WTC11 (cell line): ENCODE results near the gene RAB32. TPM values are rescaled to one million over a fixed set of nuclear protein-coding genes. Genes with fewer than 3 reads are reported as not detected.

Experiments
- ATAC-seq: fragments of 200-7000 bp; cut with Tn5 transposase; 2 replicates; pipeline ENCODE4 v1.10.0; 2021; ENCODE audit warnings: mild to moderate bottlenecking, moderate library complexity
- CTCF ChIA-PET: fragments of 300-600 bp; sonication (Branson Sonifier 250); formaldehyde crosslinking; loops from one replicate; lab custom pipeline; 2021; ENCODE audit warnings: antibody characterized with exemption; lab: Charles Lee
- POLR2A ChIA-PET: fragments of 350-600 bp; sonication (Branson Sonifier 250); formaldehyde crosslinking; loops from one replicate; lab custom pipeline; 2021; ENCODE audit warnings: antibody characterized with exemption; lab: Charles Lee
- DNase-seq: peaks from one replicate; pipeline ENCODE4 v3.0.0; 2021; ENCODE audit warnings: low spot score
- H3K27ac Mint-ChIP-seq: 2 replicates; pipeline ENCODE4 v1.8.0; 2021; ENCODE audit warnings: mixed read lengths
- H3K27me3 Mint-ChIP-seq: 2 replicates; pipeline ENCODE4 v1.8.0; 2021; ENCODE audit warnings: low read depth, mild to moderate bottlenecking, moderate library complexity, mixed read lengths
- H3K36me3 Mint-ChIP-seq: 2 replicates; pipeline ENCODE4 v1.8.0; 2021; ENCODE audit warnings: mixed read lengths
- H3K4me1 Mint-ChIP-seq: 2 replicates; pipeline ENCODE4 v1.8.0; 2022; ENCODE audit warnings: mixed read lengths
- H3K4me3 Mint-ChIP-seq: 2 replicates; pipeline ENCODE4 v1.8.0; 2021; ENCODE audit warnings: mild to moderate bottlenecking, moderate library complexity, mixed read lengths
- H3K9me3 Mint-ChIP-seq: 2 replicates; pipeline ENCODE4 v1.8.0; 2021; ENCODE audit warnings: mixed read lengths
- JAZF1 ChIP-seq: fragments of 250-450 bp; sonication (Bioruptor Pico); IDR thresholded peaks from 2 replicates; pipeline ENCODE4 v1.9.0; 2021; ENCODE audit warnings: moderate library complexity, mild to moderate bottlenecking, inconsistent platforms
- MYBL2 ChIP-seq: sonication (generic); formaldehyde crosslinking; IDR thresholded peaks from 2 replicates; pipeline ENCODE4 v1.8.1; 2023; ENCODE audit warnings: mild to moderate bottlenecking, moderate library complexity, missing genetic modification reagents
- NFYB ChIP-seq: sonication (generic); formaldehyde crosslinking; conservative IDR thresholded peaks from 2 replicates; pipeline ENCODE4 v1.8.0; 2022; ENCODE audit warnings: low read depth, missing genetic modification reagents
- NR3C1 ChIP-seq: sonication (generic); formaldehyde crosslinking; conservative IDR thresholded peaks from 2 replicates; pipeline ENCODE4 v1.8.1; 2023; ENCODE audit warnings: low read depth, mild to moderate bottlenecking, missing genetic modification reagents
- RELA ChIP-seq: sonication (generic); formaldehyde crosslinking; IDR thresholded peaks from 2 replicates; pipeline ENCODE4 v1.8.1; 2022; ENCODE audit warnings: missing genetic modification reagents, mild to moderate bottlenecking, borderline replicate concordance
- ZNF121 ChIP-seq: sonication (generic); formaldehyde crosslinking; IDR thresholded peaks from 2 replicates; pipeline ENCODE4 v1.8.0; 2023; ENCODE audit warnings: missing genetic modification reagents
- ZNF396 ChIP-seq: fragments of 250-450 bp; sonication (Bioruptor Pico); IDR thresholded peaks from 2 replicates; pipeline ENCODE4 v1.8.0; 2021; ENCODE audit warnings: mild to moderate bottlenecking, moderate library complexity, borderline replicate concordance
- total RNA-seq: library from RNA; stranded (reverse); gene quantifications from 3 replicates; pipeline ENCODE4 v1.2.3, GENCODE V29; 2021
- TF ChIP-seq, protein P1 (sequence below): fragments of 250-450 bp; sonication (Bioruptor Pico); conservative IDR thresholded peaks from 2 replicates; pipeline ENCODE4 v1.9.0; 2021; ENCODE audit warnings: mild to moderate bottlenecking
- TF ChIP-seq, protein P2 (sequence below): fragments of 250-450 bp; sonication (Bioruptor Pico); IDR thresholded peaks from 2 replicates; pipeline ENCODE4 v2.1.2; 2022; ENCODE audit warnings: mild to moderate bottlenecking, moderate library complexity
- TF ChIP-seq, protein P3 (sequence below): sonication (generic); formaldehyde crosslinking; IDR thresholded peaks from 2 replicates; pipeline ENCODE4 v1.8.1; 2022; ENCODE audit warnings: missing genetic modification reagents, borderline replicate concordance
- TF ChIP-seq, protein P4 (sequence below): sonication (generic); formaldehyde crosslinking; IDR thresholded peaks from 2 replicates; pipeline ENCODE4 v1.8.0; 2022; ENCODE audit warnings: mild to moderate bottlenecking, missing genetic modification reagents
- TF ChIP-seq, protein P5 (sequence below): sonication (generic); formaldehyde crosslinking; IDR thresholded peaks from 2 replicates; pipeline ENCODE4 v1.8.1; 2023; ENCODE audit warnings: mild to moderate bottlenecking, missing genetic modification reagents, moderate library complexity

The RAB32 gene
- total RNA-seq, 1 experiment from 2014 or later, result 3.9 TPM

DNA sequence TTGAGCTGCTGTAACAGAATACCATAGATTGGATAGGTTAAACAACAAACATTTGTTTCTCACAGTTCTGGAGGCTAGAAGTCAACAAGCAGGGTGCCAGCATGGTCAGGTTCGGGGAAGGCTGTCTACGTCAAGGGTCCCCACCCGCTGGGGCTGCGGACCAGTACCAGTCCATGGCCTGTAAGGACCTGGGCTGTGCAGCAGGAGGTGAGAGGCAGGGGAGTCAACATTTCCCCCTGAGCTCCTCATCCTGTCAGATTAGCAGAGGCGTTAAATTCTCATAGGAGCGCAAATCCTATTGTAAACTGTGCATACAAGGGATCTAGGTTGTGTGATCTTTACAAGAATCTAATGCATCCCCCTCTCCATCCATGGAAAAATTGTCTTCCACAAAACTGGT lies 58.9 kb downstream of the RAB32 start:
- DNase-seq, result no peak
- H3K4me3 Mint-ChIP-seq, result no peak overlapping the region
- POLR2A ChIA-PET, result no interaction called here
- no peaks in the 10 kb centered on the region for H3K36me3 Mint-ChIP-seq
- H3K27me3 Mint-ChIP-seq, result peaks cover 8% of the 10 kb centered on the region
- no peak overlapping the region for H3K27ac Mint-ChIP-seq
- CTCF ChIA-PET, result no interaction called here
- peaks cover 9% of the 10 kb centered on the region for H3K4me1 Mint-ChIP-seq
- no peak for ATAC-seq
- no peak for TF ChIP-seq NR3C1 (CRISPR knock-in tag)
- TF ChIP-seq, protein P1, sequence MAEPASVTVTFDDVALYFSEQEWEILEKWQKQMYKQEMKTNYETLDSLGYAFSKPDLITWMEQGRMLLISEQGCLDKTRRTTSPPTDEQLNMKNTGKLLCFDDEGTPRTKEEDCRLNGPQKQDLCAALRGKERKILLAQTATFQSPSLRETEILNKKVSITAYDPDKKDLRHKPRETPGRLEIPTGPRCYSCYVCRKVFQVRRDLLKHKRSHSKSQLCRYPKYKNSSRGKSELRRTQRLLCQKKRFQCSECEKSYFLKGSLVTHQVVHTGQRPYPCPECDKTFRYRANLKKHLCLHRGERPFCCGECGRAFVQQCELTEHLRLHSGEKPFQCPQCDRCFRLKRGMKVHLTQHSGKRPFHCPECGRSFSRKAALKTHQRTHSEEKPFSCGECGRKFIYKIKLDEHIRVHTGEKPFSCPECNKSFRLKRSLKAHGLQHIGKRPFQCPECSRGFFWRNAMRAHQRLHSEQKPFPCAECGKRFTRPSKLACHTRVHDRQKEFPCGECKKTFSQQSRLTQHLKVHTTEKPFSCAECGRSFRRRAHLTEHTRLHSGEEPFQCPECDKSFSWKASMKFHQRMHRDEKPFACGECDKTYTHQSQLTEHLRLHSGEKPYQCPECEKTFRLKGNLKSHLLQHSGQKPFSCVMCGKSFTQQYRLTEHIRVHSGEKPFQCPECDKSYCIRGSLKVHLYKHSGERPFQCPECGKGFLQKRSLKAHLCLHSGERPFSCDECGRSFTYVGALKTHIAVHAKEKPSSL (CRISPR knock-in tag), result no peak
- TF ChIP-seq JAZF1 (CRISPR knock-in tag), result no peak
- TF ChIP-seq NFYB (CRISPR knock-in tag), result no peak
- TF ChIP-seq, protein P2, sequence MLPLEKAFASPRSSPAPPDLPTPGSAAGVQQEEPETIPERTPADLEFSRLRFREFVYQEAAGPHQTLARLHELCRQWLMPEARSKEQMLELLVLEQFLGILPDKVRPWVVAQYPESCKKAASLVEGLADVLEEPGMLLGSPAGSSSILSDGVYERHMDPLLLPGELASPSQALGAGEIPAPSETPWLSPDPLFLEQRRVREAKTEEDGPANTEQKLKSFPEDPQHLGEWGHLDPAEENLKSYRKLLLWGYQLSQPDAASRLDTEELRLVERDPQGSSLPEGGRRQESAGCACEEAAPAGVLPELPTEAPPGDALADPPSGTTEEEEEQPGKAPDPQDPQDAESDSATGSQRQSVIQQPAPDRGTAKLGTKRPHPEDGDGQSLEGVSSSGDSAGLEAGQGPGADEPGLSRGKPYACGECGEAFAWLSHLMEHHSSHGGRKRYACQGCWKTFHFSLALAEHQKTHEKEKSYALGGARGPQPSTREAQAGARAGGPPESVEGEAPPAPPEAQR (CRISPR knock-in tag), result no peak
- TF ChIP-seq ZNF121 (CRISPR knock-in tag), result no peak
- TF ChIP-seq, protein P3, sequence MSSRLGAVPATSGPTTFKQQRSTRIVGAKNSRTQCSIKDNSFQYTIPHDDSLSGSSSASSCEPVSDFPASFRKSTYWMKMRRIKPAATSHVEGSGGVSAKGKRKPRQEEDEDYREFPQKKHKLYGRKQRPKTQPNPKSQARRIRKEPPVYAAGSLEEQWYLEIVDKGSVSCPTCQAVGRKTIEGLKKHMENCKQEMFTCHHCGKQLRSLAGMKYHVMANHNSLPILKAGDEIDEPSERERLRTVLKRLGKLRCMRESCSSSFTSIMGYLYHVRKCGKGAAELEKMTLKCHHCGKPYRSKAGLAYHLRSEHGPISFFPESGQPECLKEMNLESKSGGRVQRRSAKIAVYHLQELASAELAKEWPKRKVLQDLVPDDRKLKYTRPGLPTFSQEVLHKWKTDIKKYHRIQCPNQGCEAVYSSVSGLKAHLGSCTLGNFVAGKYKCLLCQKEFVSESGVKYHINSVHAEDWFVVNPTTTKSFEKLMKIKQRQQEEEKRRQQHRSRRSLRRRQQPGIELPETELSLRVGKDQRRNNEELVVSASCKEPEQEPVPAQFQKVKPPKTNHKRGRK (CRISPR knock-in tag), result no peak
- TF ChIP-seq MYBL2 (CRISPR knock-in tag), result no peak
- TF ChIP-seq ZNF396 (CRISPR knock-in tag), result no peak
- no peak for TF ChIP-seq RELA (CRISPR knock-in tag)
- TF ChIP-seq, protein P4, sequence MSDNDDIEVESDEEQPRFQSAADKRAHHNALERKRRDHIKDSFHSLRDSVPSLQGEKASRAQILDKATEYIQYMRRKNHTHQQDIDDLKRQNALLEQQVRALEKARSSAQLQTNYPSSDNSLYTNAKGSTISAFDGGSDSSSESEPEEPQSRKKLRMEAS (CRISPR knock-in tag), result no peak
- TF ChIP-seq, protein P5, sequence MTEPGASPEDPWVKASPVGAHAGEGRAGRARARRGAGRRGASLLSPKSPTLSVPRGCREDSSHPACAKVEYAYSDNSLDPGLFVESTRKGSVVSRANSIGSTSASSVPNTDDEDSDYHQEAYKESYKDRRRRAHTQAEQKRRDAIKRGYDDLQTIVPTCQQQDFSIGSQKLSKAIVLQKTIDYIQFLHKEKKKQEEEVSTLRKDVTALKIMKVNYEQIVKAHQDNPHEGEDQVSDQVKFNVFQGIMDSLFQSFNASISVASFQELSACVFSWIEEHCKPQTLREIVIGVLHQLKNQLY, result no peak
- H3K9me3 Mint-ChIP-seq, result peaks cover 8% of the 10 kb centered on the region; the same call in 1 of the 2 replicates

Other genes starting within 250 kb of the RAB32 start
- gene ADGB, start 55.1 kb downstream of the RAB32 start, total RNA-seq, result not detected in 3 replicates